COLO829 (cell line): ENCODE data around the gene UPK3A.
"Not testable (repeated sequence)": the region's sequence is repeated elsewhere in the genome, so short reads cannot be mapped to it uniquely, and the experiment has no call there.

Source experiments
- DNase-seq: peaks from one replicate; pipeline ENCODE4 v3.0.0; 2012; ENCODE audit warnings: low spot score

Gene UPK3A

DNA sequence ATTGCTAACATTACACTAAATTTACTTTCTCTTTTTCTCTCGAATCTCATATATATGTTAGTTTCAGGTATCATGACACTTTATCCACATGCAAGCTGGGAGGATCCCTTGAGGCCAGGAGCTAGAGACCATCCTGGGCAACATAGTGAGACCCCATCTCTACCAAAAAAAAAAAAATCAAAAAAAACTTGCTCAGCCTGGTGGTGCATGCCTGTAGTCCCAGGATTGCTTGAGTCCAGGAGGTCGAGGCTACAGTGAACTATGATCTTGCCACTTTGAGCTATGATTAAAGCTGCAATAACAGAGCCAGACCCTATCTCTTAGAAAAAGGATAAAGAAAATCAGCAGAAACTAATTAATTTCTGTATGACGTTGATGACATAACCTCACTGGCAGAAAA is 3.7 kb upstream of the UPK3A start:
- DNase-seq = no peak

DNA sequence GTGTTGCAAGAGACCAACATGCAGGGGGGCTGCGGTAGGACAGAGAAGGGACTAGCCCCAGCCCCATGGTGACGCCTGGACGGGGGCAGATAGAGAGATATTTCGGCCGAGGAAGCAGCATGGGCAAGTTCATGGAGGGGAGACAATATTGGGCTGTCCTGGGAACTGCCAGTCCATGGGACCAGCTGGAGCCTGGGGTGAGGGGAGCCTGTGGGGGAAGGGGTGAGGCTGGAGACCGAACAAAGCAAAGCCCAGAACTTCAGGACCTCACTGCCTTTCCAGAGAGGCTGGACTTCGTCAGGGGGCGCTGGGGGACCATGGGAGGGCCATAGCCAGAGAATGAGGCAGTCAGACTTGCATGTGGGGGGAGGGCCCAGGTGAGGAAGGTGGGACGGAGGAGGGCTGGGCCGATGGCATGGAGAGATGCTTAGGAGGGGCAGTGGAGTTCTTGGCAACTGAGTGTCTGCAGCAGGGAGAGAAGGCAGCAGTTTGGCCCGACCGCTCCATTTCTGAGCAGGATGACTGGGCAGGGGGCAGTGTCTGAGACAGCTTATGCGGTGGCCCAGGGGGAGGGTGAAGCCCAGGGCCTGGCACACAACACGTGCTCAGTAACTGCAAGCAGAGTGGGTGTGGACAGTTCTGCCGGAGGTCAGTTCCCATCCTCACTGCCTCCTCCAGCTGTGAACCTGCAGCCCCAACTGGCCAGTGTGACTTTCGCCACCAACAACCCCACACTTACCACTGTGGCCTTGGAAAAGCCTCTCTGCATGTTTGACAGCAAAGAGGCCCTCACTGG is 712 bp downstream of the UPK3A start:
- no peak for DNase-seq

DNA sequence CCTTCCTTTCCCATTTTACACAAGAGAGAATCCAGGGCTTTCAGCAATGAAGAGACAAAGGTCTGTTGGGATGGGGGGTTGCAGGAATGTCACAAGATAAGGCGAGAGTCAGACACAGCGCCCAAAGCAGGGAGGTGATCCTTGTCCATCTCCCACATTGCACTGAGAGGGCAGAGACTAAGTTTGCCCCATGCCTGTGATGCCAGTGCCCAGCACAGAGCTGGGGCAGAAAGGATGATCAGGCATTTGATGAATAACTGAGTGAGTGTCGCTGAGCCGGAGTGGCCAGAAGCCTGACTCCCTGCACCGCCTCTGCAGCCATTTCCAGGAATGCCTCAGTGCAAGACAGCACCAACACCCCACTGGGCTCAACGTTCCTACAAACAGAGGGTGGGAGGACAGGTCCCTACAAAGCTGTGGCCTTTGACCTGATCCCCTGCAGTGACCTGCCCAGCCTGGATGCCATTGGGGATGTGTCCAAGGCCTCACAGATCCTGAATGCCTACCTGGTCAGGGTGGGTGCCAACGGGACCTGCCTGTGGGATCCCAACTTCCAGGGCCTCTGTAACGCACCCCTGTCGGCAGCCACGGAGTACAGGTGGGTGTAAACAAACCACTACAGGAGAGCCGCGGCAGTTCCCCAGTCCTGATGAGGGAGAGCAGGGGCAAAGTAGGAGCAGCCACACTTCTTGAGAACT is 2.3 kb downstream of the UPK3A start:
- DNase-seq = no peak

DNA sequence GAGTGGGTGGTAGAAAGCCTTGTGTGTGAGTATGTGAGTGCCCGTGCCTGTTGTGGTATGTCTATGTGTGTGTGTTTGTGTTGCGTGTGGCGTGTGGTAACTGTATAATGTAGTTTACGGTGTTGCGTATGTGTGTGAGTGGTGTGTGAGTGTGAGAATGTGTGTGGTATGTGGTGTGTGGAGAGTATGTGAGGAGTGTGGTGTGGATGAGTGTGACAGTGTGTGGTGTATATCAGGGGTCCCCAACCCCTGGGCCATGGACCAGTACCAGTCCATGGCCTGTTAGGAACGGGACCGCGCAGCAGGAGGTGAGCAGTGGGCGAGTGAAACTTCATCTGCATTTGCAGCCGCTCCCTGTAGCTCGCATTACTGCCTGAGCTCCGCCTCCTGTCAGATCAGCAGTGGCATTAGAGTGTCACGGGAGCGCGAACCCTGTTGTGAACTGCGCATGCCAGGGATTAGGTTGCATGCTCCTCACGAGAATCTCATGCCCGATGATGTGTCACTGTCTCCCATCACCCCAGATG is 5.7 kb downstream of the UPK3A start:
- DNase-seq = peak; percentile 58

DNA sequence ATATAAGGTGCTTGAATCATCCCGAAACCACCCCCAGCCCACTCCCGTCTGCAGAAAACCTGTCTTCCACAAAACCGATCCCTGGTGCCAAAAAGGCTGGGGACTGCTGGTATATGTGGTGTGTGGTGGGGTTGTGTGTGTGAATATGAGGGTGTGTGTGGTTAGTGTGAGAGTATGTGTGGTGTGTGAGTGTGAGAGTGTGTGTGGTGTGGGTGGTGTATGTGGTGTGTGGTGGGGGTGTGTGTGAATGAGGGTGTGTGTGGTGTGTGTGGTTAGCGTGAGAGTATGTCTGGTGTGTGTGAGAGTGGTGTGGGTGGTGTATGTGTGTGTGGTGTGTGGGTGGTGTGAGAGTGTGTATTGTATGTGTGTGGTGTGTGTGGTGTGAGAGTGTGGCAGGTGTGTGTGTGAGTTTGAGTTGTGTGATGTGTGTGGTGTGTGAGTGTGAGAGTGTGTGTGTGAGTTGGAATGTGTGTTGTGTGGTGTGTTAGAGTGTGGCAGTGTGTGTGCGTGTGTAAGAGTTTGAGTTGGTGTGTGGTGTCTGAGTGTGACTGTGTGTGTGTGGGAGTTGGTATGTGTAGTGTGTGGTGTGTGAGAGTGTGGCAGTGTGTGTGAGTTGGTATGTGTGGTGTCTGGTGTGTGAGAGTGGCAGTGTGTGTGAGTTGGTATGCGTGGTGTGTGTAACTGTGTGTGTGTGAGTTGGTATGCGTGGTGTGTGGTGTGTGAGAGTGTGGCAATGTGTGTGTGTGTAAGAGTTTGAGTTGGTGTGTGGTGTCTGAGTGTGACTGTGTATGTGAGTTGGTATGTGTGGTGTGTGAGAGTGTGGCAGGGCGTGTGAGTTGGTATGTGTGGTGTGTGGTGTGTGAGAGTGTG is 6.5 kb downstream of the UPK3A start:
- no peak for DNase-seq

DNA sequence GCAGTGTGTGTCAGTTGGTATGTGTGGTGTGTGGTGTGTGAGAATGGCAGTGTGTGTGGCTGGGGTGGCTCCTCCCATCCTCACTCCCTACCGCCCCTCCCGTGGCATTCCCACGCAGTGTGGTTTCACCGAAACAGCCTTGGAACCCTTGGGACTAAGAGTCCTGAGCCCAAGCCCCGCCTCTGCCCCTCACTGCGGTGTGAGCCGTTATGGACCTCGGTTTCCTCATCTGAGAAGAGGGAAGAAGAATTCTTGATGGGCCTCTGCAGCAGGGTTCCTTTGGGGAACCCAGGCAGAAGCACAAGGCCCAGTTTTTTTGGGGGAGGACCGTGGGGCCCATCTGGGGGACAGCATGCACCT is 7.2 kb downstream of the UPK3A start:
- no peak for DNase-seq

DNA sequence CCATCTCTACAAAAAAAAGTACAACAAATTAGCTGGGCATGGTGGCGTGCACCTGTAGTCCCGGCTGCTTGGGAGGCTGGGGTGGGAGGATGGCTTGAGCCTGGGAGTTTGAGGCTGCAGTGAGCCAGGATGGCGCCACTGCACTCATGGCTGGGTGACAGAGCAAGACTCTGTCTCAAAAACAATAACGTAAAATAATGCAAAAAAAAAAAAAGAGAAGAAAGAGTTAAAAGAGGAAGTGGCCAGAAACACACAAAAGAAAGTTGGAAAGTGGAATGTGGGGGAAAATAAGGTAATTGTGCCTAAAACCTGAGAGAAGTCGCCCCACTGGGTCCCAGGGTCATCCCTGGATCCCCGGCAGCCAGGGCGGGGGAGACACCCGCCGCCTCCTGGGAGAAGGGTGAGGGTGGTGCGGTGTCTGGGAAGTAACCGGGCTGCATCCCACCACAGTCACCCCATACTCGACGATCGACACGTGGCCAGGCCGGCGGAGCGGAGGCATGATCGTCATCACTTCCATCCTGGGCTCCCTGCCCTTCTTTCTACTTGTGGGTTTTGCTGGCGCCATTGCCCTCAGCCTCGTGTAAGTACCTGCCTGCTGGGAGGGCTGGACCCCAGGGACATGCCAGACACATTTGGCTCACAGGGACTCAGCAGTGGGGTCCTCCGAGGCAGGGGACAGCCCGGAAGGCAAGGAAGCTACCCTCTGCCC is 8.1 kb downstream of the UPK3A start:
- DNase-seq = no peak

DNA sequence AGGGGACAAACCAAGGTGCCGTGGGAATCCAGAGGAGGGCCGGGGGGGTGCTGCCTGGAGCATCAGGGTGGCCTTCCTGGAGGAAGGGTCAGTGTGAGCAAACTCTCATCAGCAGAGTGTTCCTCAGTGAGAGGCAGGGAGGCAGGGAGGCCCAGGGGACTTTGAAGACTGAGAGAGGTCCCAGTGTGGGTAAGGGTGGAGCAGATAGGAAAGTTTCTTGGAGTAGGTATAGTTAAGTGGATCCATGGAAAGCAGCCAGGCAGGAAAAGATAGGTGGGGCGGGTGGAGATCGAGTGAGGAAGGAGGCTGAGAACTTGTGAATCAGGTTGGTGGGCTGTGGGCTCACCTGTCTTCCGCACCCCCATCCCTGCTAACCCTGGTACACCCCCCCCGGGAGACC is 9.3 kb downstream of the UPK3A start:
- no peak for DNase-seq

DNA sequence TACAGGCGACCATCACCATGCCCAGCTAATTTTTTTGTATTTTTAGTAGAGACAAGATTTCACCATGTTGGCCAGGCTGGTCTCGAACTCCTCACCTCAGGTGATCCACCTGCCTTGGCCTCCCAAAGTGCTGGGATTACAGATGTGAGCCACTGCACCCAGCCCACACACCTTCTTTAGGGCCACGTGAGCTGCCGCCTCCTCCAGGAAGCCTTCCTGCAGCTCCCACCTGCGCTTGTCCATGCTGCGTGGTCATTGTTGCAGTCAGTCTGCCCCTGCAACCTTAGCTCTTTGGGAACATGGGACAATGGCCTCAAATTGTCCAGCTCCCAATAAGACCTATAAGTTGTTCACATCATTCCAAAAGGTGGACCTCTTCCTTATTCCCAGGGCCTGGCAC is 10.3 kb downstream of the UPK3A start:
- DNase-seq = not testable (repeated sequence)

DNA sequence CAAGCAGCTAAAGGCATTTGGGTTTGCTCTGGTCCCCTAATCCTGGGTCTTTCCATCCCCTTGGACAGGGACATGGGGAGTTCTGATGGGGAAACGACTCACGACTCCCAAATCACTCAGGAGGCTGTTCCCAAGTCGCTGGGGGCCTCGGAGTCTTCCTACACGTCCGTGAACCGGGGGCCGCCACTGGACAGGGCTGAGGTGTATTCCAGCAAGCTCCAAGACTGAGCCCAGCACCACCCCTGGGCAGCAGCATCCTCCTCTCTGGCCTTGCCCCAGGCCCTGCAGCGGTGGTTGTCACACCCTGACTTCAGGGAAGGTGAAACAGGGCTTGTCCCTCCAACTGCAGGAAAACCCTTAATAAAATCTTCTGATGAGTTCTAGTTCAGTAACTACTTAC is 10.7 kb downstream of the UPK3A start:
- no peak for DNase-seq

DNA sequence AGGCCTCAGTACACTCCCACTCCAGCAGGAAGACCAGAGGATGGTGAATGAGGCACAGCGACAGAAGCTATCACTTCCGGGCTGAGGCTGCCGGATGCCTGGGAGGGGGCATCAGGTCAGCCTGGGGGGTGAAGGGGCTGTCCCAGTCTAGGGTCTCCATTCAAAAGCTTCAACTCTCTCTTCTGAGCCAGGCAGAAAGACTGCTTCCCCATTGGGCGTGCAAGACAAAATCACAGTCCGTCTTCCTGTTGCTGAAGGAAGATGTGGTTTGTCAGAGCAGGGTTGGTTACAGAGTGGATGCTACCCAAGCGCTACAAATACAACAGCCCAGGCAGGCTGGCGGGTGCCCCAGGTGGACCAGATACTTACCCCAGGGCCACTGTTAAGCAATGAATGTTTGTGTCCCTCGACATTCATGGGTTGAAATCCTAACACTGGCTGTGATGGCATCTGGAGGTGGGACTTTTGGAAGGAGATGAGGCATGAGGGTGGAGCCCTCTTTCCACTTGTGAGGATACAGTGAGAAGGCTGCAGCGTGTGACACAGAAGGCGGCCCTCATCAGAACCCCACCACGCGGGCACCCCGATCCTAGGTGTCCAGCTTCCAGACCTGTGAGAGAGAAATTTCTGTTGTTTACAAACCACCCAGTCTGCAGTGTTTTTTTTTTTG is 12.0 kb downstream of the UPK3A start:
- DNase-seq = no peak

DNA sequence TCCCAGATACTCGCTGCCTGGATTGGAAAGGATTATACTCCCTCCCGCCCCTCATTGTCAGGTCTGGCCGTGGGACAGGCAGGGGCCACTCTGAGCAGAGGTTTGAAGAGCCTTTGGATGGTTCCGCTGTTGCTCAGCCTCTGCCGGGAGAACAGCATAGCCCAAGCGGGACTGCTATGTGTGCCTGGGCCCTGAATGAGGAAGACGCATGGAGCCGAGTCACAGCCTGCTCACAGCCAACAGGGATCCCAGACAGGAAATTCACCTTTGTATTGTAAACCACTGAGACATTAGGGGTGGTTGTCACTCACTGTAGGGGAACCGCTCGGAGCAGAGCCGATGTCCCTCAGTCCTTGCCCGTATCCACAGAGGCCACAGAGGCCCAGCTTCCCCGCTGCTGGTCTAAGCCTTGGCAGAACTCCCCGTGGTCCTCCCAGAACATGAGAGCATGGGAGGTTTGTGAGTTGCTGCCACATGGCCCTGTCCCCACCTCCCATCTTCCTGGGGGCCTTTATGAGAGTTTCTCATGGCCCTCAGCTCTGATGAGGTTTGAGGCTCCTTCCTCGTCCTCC is 14.3 kb downstream of the UPK3A start:
- DNase-seq = no peak

DNA sequence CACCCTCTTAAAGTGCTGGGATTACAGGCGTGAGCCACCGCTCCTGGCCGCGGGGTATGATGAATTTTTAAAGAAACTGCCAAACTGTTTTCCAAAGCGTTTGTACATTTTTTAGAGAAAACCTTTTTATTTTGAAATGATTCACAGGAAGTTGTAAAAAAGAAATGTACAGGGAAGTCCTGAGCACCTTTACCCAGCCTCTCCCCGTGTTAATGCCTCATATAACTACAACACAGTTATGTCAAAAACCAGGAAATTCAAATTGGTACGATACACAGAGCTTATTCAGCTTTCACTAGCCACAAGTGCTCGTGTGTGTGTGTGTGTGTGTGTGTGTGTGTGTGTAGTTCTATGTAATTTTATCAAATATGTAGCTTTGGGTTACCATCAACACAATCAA is 18.0 kb downstream of the UPK3A start:
- no peak for DNase-seq

DNA sequence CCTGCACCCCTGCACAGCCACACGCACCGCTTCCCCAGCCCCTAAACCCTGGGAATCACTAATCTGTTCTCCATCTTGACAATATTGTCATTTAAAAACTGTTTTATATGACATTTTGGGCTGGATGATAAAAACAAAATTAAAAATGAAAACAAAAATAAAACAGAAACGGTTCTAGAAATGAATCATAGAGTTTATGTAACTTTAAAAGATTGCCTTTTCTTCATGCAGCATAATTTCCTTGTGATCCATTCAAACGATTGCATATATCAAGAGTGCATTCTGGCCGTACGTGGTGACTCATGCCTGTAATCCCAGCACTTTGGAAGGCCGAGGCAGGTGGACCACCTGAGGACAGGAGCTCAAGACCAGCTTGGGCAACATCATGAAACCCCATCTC is 18.4 kb downstream of the UPK3A start:
- no peak for DNase-seq

DNA sequence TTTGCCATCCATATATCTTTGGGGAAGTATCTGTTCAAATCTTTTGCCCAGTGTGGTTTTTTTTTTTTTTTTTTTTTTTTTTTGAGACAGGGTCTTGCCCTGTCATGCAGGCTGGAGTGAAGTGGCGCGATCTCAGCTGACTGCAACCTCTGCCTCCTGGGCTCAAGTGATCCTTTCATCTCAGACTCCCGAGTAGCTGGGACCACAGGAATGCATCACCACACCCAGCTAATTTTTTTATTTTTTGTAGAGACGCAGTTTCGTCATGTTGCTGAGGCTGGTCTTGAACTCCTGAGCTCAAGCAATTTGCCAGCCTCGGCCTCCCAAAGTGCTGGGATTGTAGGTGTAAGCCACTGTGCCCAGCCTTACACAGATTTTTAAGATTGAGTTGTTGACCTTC is 20.2 kb downstream of the UPK3A start:
- no peak for DNase-seq

DNA sequence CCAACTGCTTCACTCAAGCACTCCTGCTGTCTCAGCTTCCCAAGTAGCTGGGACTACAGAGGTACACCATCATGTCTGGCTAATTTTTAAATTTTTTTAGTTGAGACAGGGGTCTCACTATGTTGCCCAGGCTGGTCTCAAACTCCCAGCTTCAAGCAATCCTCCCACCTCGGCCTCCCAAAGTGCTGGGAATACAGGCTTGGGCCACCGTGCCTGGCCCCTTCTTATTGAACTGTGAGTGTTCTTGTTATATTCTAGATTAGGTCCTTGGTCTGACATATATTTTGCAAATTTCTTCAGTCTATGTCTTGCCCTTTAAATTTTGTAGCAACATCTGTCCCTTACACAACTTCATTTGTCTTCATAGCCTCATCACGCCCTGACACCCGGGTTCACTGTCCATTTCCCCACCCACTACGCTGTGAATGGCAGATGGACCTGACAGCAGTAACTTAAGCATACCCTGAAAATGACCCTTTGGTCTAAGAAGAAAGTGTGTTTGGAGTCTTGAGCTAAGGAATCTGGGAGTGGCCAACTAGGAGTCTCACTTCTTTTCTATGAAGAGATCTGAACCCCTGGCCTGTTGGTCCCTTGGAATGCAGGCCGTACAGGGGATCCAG is 20.8 kb downstream of the UPK3A start:
- DNase-seq = no peak

DNA sequence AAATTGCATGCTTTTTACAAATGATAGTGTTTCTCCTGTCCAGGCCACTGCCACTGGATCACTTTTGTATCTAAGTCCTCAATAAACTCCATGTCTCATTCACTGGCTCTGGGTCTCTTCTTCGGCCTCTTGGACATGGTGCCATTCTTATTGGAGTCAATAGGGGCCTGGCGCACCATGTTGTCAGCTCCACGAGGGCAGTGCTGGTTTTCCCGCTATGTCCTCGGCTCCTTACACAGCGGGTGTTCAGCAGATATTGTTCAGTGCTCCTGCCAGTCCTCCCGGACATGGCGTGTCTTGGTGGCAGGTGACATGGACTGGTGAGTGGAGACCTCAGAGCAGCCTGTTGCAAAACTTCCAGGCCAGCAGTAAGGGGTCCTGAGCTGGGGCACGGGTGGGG is 21.4 kb downstream of the UPK3A start:
- DNase-seq = no peak

DNA sequence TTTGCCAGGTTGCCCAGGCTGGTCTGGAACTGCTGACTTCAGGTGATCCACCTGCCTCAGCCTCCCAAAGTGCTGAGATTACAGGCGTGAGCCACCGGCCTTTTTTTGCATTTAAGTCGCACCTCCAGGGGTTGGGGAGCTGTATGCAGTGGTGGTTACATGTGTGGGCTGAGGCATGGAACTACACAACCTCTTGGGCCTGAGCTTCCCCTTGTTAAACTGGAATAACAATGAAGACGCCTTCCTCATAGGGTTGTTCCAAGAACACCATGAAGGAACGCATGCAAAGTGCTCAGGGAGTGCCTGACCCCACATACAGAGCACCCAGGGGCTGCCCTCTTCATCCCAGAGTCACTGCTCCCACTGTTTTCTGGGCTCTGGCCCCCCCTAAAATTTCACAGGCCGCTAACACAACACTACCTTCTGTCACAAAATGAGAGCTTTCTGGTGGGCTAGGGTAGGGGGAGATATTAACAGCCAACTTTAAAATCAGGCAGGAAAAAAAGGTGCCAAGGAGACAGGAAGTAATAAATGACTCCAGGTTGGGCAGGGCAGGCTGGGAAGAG is 23.7 kb downstream of the UPK3A start:
- DNase-seq = no peak

DNA sequence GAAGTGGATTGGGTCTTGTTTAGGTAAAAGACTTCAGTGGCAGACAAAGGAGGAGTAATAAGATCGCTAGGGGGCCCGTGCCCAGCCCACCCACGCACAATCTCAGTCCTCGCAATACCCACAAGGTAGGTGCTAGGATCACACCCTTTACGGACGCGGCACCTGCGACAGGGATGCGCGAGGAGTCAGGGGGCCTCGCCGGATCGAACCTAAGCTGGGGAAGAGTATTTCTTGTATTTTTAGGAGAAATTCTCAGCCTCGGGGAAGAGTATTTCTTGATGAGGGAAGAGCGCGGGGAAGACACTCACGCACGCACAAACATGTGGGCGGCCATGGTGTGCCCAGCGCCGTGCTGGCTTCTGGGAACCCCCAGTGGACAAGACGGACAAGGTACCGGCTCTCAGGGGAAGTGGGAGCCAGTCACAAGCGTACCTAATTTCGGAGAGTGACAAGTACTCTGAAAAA is 24.2 kb downstream of the UPK3A start:
- DNase-seq = no peak
